ENCODE results near the gene DNAH8.
"Not testable (repeated sequence)": the region's sequence is repeated elsewhere in the genome, so short reads cannot be mapped to it uniquely, and the experiment has no call there.

Gene DNAH8

GRCh38 chr6:38699702-38700101 lies 15.4 kb upstream of the DNAH8 start:
- not testable (repeated sequence) for DNase-seq (ENCODE audit: low spot score)

DNA sequence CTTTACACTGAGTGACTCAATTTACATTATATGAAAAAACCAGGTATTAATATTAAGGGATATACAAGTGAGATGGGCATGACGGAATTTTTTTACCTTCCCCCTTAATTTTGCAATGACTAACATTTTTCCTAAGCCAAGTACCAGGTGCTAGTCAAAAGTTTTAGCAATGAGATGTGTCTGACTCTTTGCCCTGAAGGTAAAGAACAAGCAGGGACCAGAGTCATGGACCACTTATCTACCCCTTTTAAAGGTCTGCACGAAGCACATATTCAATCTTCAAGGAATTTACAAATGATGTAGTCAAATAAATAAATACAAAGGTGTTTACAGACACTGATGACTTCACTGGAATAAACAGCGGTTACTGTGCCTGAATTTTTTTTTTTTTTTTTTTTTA lies 13.6 kb upstream of the DNAH8 start:
- DNase-seq (ENCODE audit: low spot score): no peak

DNA sequence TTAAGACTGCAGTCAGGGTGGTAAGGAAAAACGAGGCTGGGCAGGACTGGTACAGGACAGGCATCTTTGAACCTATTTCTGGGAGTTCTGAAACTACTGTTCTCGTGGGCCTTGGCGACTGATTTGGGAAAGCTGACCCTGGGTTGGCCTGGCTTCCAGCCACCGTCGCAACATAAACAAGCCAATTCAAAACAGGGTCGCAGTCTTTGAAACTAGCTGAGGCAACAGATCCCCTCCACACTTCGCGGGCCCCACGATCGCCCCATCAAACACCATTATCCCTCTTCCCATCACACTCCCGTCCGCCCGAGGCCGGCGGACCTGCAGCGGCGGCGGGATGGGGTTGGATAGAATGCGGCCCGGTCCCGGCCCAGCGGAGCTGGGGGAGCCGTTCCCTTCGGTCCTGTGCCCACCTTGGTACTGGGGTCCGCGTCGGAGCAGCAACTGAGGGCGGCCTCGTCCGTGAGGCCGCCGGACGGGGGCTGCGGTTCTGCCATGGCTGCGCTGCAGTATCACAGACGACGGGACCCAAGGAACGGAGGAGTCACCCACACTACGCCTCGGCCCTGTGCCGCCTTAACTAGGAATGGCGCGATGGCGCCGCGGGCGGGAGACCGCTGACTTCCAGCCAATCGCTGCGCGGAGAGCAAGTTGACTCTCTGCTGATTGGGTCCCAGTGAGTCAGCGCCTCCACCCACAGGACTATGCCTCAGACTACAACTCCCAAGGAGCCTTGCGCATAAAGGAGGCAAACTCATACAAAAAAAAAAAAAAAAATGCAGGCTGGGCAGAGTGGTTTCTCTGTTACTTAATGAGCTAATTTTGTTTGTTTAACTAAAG lies 12.3 kb upstream of the DNAH8 start, which contains the start of gene GLO1:
GLO1 (minus strand) TSS at position 588 of the 840 bp plus-strand sequence; CDS start at position 497, 91 bp downstream.
- DNase-seq (ENCODE audit: low spot score): peak; percentile 97

DNA sequence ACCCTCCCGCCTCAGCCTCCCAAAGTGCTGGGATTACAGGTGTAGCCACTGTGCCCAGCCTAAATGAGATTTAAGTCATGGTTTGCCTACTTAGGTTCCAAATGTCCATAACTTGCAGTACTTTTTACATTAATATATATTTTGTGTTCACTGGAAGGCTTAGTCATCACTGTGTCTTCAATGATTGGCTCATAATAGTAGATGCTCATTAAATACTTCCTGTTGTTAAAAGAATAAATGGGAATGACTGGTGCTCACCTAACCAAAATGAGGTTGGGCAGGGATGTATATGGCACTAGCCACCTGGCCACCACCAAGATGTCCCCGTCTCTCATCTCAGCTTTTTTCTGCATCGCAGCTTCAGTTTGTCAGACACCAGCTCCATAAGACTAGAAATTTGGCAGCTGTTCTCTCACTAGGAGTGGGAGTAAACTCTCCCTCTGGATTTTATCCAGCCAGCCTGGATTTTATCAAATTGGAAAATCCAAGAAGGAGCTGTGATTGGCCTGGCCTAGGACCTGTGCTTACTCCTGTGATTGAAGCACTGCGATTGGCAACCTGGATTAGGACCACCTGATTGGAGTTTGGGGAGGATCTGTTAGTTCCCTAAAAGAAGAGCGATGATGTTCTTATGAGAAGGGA lies 11.0 kb upstream of the DNAH8 start:
- no peak for DNase-seq (ENCODE audit: low spot score)

GRCh38 chr6:38705924-38706323 lies 9.2 kb upstream of the DNAH8 start:
- no peak for DNase-seq (ENCODE audit: low spot score)

DNA sequence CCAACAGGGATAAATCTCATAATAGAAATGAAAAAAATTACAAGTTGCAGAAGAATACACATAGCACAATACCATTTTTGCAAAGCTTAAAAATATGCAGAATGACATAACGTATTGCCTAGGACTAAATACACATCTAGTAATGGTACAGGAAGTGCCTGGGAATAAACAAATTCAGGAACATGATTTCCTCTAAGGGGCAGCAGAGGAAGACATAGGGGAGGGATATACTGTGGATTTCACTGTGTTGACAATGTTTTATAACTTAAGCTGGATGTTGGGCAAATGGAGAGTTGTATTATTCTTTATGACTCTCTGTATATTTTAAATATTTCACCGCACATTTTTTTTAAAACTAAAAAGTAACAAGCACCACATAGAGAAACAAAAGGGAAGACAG lies 6.6 kb upstream of the DNAH8 start:
- no peak for DNase-seq (ENCODE audit: low spot score)

- no peak for DNase-seq (ENCODE audit: low spot score)
Observed at GRCh38 chr6:38713812-38714211, 1.3 kb upstream of the DNAH8 start.

DNA sequence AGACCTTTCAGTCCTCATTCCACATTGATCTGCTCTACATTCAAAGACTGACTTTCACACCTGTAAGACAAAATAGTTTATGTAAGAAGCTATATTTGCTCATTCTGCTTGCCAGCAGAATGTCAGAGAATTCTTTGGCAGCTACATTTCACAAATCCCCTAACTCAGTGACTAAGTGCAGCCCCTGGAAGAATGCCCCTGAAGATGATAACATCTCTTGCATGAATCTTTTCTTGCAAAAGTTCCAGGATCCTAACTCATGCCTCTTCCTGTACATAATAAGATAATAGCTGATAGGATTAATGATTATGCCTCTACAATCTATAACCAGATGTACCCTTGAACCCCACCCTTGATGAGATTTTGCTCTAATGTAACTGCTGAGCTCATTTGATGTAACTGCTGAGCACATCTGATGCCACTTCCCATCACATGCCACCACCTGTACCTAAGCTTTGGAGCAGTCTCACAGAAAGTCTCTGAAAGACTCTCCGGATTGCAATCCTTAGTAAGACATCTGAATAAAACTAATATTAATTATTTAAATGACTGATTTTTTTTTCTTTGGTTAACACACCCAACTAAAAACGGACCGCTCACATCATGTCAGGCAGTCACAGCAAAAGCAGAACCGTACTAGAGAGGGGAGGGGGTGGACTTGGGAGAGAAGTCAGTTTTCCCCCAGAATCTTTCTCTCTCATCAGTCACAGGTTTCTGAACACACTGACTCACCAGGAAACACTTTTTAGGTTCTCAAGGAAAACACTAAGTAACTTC lies 684 bp upstream of the DNAH8 start:
- DNase-seq (ENCODE audit: low spot score): no peak

- no peak for DNase-seq (ENCODE audit: low spot score)
Observed at GRCh38 chr6:38716825-38717224, 1.7 kb downstream of the DNAH8 start.

DNA sequence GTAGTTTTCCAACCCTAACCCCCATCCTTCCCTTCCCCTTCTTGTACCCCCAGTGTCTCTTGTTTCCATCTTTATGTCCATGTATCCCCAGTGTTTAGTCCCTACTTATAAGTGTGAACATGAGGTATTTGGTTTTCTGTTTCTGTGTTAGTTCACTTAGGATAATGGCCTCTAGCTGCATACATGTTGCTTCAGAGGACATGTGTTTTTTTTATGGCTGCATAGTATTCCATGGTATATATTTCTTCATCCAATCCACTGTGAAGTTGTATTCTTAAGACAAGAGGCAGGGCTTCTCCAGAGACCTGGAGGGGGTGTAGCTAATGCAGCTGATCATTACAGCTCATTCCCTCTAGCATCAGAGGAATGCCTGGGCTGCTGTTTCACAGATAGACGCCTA lies 4.2 kb downstream of the DNAH8 start:
- DNase-seq (ENCODE audit: low spot score): no peak

GRCh38 chr6:38720295-38720694 lies 5.2 kb downstream of the DNAH8 start:
- peak; percentile 53 for DNase-seq (ENCODE audit: low spot score)

DNA sequence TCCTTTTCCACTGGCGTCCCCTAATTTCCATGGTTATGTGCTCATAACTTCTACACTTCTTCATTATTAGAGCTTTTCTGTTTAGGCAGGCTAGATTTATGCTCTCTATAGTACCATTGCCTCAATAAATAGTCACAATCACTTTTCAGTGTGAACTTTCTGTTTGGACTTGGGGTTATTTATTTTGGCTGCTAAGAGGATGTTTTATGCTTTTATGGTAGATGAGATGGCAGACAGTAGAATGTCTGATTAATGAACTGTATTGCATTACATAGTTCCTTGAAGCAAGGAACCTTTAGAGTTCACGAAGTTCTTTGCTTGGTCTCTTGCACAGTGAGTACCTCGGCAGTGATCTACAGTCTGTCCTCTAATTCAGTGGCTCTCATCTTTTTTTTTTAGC lies 6.9 kb downstream of the DNAH8 start:
- no peak for DNase-seq (ENCODE audit: low spot score)

- no peak for DNase-seq (ENCODE audit: low spot score)
Observed at GRCh38 chr6:38722727-38723334, 7.7 kb downstream of the DNAH8 start.

DNA sequence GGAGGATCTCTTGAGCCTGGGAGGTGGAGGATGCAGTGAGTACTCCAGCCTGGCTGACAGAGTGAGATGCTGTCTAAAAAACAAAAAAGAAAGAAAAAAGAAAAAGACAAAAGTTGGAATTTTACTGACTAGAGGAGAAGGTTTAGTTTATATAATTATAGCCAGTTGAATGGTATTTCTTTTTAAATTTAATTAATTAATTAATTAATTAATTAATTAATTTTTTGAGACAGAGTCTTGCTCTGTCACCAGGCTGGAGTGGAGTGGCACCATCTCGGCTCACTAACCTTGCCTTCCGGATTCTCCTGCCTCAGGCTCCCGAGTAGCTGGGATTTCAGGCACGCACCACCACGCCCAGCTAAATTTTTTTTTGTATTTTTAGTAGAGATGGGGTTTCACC lies 8.7 kb downstream of the DNAH8 start:
- no peak for DNase-seq (ENCODE audit: low spot score)

- DNase-seq (ENCODE audit: low spot score): no peak
Observed at GRCh38 chr6:38724343-38724742, 9.2 kb downstream of the DNAH8 start.

DNA sequence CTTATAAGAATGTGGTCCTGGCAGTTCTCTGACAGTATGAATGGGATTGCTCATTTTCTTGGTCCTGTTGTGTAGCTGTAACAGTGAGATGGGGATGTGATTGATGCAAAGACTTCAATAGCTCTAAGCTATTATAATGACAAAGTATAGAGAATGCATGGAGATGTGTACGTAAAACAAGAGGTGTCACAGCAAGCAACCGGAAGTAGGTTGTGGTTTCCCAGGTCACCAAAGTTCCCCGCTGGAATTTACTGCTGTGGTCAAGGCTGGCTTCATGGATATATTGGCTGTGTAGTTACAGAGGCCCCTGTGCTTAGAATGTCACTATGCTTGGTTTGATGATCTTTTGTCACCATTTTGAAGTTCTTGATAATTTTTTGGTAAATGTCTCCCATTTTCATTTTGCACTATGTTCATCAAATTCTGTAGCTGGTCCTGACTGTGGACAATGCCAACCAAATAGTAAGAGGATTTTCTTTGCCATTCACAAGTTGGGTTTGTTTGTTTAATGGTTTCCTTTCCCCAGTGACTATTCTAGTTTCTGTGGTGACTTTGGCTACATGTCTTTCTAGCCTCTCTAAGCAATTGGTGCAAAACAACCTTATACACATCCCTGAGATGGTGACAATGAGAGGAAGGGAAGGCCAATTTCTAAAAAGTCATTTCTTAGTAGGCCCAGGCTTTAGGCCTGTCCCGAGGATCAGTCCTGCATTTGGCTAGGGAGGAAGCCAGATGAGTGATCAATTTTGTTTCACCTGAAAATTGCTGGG lies 10.5 kb downstream of the DNAH8 start:
- no peak for DNase-seq (ENCODE audit: low spot score)

DNA sequence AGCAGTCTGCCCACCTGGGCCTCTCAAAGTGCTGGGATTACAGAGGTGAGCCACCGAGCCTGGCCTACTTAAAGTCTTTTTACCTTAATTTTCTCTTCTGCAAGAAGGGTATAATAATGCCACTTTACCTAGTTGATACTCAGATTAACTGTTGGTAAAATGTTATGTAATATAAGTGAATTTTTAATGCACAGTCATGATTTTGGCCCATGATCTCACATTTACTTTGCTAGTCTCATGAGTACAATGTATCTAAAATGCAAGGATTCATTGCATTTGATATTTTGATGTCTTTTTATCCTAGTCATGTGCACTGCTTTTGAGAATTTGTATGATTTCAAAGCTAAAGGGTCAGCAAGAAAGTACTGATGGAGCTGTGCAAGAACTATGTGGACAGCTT lies 13.1 kb downstream of the DNAH8 start:
- no peak for DNase-seq (ENCODE audit: low spot score)

GRCh38 chr6:38730140-38730862 lies 15.2 kb downstream of the DNAH8 start:
- DNase-seq (ENCODE audit: low spot score): no peak

GRCh38 chr6:38736951-38737350 lies 21.8 kb downstream of the DNAH8 start:
- DNase-seq (ENCODE audit: low spot score): no peak

- no peak for DNase-seq (ENCODE audit: low spot score)
Observed at GRCh38 chr6:38738261-38738660, 23.1 kb downstream of the DNAH8 start.

DNA sequence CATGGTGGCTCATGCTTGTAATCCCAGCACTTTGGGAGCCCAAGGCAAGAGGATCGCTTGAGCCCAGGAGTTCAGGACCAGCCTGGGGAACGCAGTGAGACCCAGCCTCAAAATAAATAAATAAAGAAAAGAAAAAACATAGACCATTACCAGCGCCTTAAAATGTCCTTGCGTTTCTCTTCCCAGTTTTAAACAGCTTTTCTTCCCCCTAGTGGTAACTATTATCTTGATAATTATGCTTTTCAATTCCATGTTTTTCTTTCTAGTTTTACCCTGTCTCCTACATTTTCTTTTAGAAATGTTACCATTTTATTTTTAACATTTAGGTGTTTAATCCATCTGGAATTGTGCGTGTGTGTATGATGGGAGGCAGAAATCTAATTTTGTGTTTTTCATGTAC lies 24.4 kb downstream of the DNAH8 start:
- no peak for DNase-seq (ENCODE audit: low spot score)

Measured in ecto neural progenitor cell (in vitro differentiated cells).